Left ventricle myocardium inferior (tissue), 1 donor: ENCODE measurements around the gene CRK. TPM values are rescaled to one million over a fixed set of nuclear protein-coding genes. Genes with fewer than 3 reads are reported as not detected.
A peak's percentile ranks its signal among the peaks of the same experiment; 100 is the strongest.

Experiments
- DNase-seq: peaks from one replicate; pipeline ENCODE4 v3.0.0-alpha.2; 2020
- H3K27ac ChIP-seq: fragments of 200-600 bp; replicated peaks from 2 replicates; pipeline ENCODE4 v1.8.0; 2021
- H3K27me3 ChIP-seq: fragments of 200-600 bp; 2 replicates; pipeline ENCODE4 v1.8.0; 2021; ENCODE audit warnings: low read depth
- H3K36me3 ChIP-seq: fragments of 200-600 bp; 2 replicates; pipeline ENCODE4 v1.8.0; 2021
- H3K4me1 ChIP-seq: fragments of 200-600 bp; 2 replicates; pipeline ENCODE4 v1.8.0; 2021
- H3K4me3 ChIP-seq: fragments of 200-600 bp; 2 replicates; pipeline ENCODE4 v1.8.0; 2021; ENCODE audit warnings: mild to moderate bottlenecking, moderate library complexity
- H3K9me3 ChIP-seq: fragments of 200-600 bp; replicated peaks from 2 replicates; pipeline ENCODE4 v1.8.0; 2021
- CTCF ChIP-seq: fragments of 200-600 bp; IDR thresholded peaks from 2 replicates; pipeline ENCODE4 v1.8.0; 2021; ENCODE audit warnings: antibody characterized with exemption, mild to moderate bottlenecking, borderline replicate concordance
- intact Hi-C: fragments of 100-400 bp; cut with micrococcal nuclease; formaldehyde crosslinking; loops from one replicate; pipeline ENCODE4 v1.11.0; 2022
- total RNA-seq: library from RNA; stranded (reverse); fragmentation: NEBNext Ultra II Directional; extraction: Animal tissue kit (Norgen Biotek cat#: 25700); gene quantifications from one replicate; pipeline ENCODE4 v1.2.1, GENCODE V29; 2021
- donor health status: DM: no; HTN: yes; CAD: no; lungs with severe emphysema.

Gene CRK
- total RNA-seq, 1 donor from 2014 or later: 37.5 TPM

- Histone ChIP-seq H3K4me1 (peaks cover 36% of the 10 kb centered on the region), H3K36me3 (peaks cover 27% of the 10 kb centered on the region), H3K4me3 (no peak overlapping the region), H3K27me3 (no peaks in the 10 kb centered on the region), H3K27ac (peak overlapping the region; percentile 8), H3K9me3 (no peaks in the 10 kb centered on the region)
- no peak for TF ChIP-seq CTCF
- DNase-seq: no peak
- intact Hi-C loops: no loop called here
Observed at GRCh38 chr17:1438593-1439083, 17.4 kb downstream of the CRK start.

DNA sequence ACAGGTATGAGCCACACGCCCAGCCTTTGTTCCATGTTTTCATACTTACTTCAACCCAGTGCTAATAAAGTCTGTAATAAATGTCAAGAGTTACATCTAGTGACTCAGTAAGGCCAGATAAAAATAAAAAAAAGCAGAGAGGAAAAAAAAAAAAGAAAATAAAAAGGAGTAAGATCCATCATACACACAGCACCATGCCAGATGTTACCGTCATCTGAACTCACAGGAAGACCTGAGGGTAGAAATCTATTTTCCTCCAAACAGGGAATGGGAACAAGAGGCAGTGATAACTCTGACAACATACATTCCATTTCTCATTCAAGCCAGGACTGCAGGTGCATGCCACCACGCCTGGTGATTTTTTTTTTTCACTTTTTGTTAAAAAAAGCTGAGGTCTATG lies 20.7 kb downstream of the CRK start:
- intact Hi-C loops: no loop called here
- DNase-seq: no peak
- no peaks in the 10 kb centered on the region for H3K9me3 ChIP-seq
- no peak overlapping the region for H3K4me3 ChIP-seq
- peaks cover 34% of the 10 kb centered on the region for H3K36me3 ChIP-seq
- no peak overlapping the region for H3K27ac ChIP-seq
- no peak for TF ChIP-seq CTCF
- peaks cover 57% of the 10 kb centered on the region for H3K4me1 ChIP-seq
- no peaks in the 10 kb centered on the region for H3K27me3 ChIP-seq

DNA sequence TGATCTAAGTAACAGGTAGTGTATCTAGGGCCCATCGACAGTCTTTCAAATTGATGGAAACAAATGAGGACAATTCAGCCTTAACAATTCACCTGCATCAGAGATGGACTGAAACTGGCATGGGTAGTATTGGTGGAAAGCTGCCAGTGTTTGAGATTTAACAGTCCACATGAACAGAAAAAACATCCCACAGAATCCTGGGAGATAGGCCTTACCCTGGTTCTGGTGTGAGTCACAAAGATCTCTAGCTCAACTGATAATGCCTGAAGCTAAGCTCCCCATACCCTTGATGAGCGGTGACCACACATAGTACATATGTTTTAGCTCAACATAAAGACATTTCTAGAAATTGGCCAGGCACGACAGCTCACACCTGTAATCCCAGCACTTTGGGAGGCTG lies 21.9 kb downstream of the CRK start:
- Histone ChIP-seq H3K36me3 (peaks cover 38% of the 10 kb centered on the region), H3K27ac (peak overlapping the region; percentile 19), H3K4me3 (no peak overlapping the region), H3K4me1 (peaks cover 67% of the 10 kb centered on the region), H3K27me3 (no peaks in the 10 kb centered on the region), H3K9me3 (no peaks in the 10 kb centered on the region)
- TF ChIP-seq CTCF: no peak
- no peak for DNase-seq
- intact Hi-C loops: no loop called here

DNA sequence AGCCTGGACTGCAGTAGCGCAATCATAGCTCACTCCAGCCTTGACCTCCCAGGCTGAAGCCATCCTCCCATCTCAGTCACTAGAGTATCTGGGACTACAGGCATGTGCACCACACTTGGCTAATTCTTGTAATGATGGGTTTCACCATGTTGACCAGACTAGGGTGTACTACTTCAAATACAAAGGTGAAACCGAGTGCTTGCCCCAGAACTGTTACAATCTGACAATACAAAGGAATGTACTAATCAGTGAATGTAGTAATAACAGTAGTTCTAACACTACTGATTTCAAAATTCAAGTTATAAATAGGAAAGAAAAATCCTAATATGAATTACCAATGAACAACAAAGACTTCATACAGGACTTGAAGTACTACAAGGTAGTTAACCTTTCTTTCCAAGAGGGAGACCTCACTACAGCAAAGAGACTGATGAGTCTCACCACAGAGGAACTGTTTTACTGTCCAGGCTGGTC lies 24.4 kb downstream of the CRK start:
- peak overlapping the region; percentile 52 for H3K27ac ChIP-seq
- H3K4me3 ChIP-seq: no peak overlapping the region
- no peak for DNase-seq
- peaks cover 48% of the 10 kb centered on the region for H3K36me3 ChIP-seq
- no peaks in the 10 kb centered on the region for H3K9me3 ChIP-seq
- no peak for TF ChIP-seq CTCF
- H3K4me1 ChIP-seq: peaks cover 54% of the 10 kb centered on the region
- intact Hi-C loops: no loop called here
- no peaks in the 10 kb centered on the region for H3K27me3 ChIP-seq

GRCh38 chr17:1423456-1424135 lies 32.4 kb downstream of the CRK start:
- no peak for DNase-seq
- Histone ChIP-seq H3K36me3 (peaks cover 71% of the 10 kb centered on the region), H3K27me3 (no peaks in the 10 kb centered on the region), H3K4me3 (peak overlapping the region; percentile 10), H3K4me1 (peaks cover 39% of the 10 kb centered on the region), H3K9me3 (no peaks in the 10 kb centered on the region), H3K27ac (peak overlapping the region; percentile 75)
- no peak for TF ChIP-seq CTCF
- intact Hi-C loops: no loop called here
